GM21576 (cell line): Measurements from ENCODE around the gene BRK1.
"Not testable (repeated sequence)": the region's sequence is repeated elsewhere in the genome, so short reads cannot be mapped to it uniquely, and the experiment has no call there.

ENCODE experiments used
- ATAC-seq: cut with Tn5 transposase; IDR thresholded peaks from one replicate; pipeline ENCODE4 v1.9.1; 2021; ENCODE audit warnings: mild to moderate bottlenecking, moderate library complexity; ENCODE audit not compliant: unreplicated experiment

Gene BRK1

GRCh38 chr3:10115326-10116137 is at the start of gene BRK1:
Gene BRK1 (plus strand): TSS chr3:10115675. CDS start chr3:10115702, 27 bp downstream.
- peak; percentile 92 for ATAC-seq

- ATAC-seq = not testable (repeated sequence)
Observed at GRCh38 chr3:10070077-10070476, 45.4 kb upstream of the BRK1 start.

DNA sequence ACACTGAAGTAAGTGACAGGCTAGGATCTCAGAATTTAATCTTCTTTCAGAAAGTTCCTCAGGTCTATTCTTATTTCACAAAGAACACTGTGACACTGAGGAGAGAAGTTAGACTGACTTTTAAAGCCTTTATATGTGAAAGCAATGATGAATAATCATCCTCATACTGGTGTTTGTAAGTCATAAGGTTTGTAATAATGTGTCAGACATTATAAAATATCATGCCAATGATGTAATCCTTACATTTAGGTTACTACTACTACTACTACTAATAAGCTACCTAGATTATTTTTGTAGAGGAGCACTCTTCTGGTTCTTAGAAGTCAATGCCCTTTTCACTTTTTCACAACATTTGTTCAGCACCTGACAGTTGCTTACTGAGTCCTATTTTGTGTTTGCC is 40.8 kb upstream of the BRK1 start:
- ATAC-seq = no peak

DNA sequence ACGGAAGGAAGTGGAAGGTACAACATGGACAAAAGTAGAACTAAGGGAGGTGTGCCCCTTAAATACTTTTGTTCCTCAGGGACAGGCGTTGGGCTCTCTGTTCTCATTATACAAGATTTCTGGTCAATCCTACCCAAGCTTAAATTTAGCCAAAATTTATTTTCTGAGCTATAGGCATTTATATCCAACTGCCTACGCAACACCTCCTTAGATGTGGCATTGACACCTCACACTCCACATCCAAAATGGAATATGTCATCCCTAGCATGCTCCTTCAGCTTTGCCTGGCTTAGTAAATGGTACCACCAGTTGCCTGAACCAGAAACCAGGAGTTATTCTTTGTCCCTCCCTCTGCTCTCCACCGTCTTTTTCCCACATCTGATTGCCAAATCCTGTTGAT is 33.6 kb upstream of the BRK1 start:
- ATAC-seq = no peak

- ATAC-seq = no peak
Observed at GRCh38 chr3:10085738-10086137, 29.7 kb upstream of the BRK1 start.

DNA sequence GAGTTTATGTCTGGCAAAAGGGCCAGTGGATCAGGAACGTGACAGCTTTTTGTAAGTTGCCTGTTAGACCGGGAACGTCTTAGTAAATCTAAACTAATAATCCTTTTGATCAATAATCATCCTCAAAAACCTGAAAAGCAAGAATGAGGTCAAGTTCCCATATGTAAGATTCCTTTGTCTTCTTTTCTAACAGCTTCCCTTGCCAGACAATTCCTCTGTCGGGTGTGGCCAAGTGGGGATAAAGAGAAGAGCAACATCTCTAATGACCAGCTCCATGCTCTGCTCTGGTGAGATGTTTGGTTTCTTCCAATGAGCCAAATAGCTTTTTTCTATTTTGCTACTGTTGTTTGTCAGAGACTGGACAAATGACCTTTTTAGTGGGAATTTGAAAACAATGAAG is 27.2 kb upstream of the BRK1 start:
- ATAC-seq = no peak

- ATAC-seq = no peak
Observed at GRCh38 chr3:10090179-10090578, 25.3 kb upstream of the BRK1 start.

- not testable (repeated sequence) for ATAC-seq
Observed at GRCh38 chr3:10090774-10091173, 24.7 kb upstream of the BRK1 start.

- ATAC-seq = not testable (repeated sequence)
Observed at GRCh38 chr3:10091387-10091786, 24.1 kb upstream of the BRK1 start.

DNA sequence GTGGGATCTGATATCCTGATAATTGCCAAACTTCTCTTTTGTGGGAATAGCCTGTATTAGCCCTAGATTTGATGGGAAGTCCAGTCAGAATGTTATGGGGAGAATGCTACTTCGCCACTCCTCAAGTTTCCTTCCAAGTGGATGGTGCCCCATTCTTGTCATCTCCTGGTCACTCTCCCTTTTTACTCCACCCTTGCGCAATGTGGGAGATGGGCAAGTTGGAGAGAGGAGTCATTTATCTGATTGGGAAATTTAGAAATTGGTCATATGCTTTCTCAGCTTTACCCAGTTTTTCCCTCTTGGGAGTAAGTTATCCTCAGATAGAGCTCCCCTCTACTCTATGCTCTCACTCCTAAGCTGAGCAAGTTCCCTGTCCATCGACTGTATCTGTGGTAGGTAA is 21.8 kb upstream of the BRK1 start:
- no peak for ATAC-seq

GRCh38 chr3:10099041-10099440 is 16.4 kb upstream of the BRK1 start:
- ATAC-seq = no peak

GRCh38 chr3:10106919-10107318 is 8.6 kb upstream of the BRK1 start:
- ATAC-seq = no peak

DNA sequence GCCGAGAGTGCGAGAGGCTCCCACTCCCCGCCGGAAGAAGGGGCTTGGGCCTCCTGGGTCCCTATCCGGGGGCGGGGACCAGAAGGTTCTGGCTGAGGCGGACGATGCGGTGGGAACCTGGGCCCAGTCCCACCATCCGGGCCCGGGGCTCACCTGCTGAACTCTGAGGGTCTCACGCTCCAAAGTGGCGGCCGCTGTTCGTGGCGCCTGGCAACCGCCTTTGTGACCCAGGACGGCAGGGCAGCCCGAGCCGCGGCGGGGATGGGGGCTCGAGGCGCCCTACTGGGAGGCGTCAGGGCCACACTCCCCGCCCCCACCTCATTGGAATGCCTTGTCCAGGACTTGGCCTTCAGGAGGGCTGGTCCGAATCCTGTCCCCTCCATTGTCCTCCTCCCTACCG is 7.4 kb upstream of the BRK1 start, which contains the start of gene FANCD2OS:
Gene FANCD2OS, minus strand, starts transcription at position 165 of the 400 bp plus-strand sequence. CDS start 3,481 bp downstream, outside the sequence.
- no peak for ATAC-seq

GRCh38 chr3:10116138-10116460 is 624 bp downstream of the BRK1 start:
- ATAC-seq = peak; percentile 15

- no peak for ATAC-seq
Observed at GRCh38 chr3:10116928-10117327, 1.5 kb downstream of the BRK1 start.

DNA sequence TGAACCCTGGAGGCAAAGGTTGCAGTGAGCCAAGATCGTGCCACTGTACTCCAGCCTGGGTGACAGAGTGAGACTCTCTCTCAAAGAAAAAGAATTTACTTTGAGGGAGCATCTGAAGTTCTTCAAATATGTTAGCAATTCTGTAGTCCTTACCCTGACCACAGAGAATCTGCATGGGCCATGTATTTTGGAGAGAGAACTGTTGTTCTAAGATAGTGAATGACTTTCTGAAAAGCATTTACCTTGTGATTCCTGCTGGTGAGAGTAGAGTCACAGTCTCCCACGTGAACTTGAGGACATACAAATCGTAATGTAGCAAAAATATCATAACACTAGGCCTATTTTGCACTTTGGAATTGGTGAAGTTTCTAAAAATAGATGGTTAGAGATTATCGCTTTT is 3.9 kb downstream of the BRK1 start:
- ATAC-seq = no peak

- ATAC-seq = no peak
Observed at GRCh38 chr3:10121064-10121463, 5.6 kb downstream of the BRK1 start.

- no peak for ATAC-seq
Observed at GRCh38 chr3:10122724-10123123, 7.2 kb downstream of the BRK1 start.

GRCh38 chr3:10135872-10136271 is 20.4 kb downstream of the BRK1 start:
- not testable (repeated sequence) for ATAC-seq

GRCh38 chr3:10136426-10137005 is 21.0 kb downstream of the BRK1 start:
- ATAC-seq = no peak

DNA sequence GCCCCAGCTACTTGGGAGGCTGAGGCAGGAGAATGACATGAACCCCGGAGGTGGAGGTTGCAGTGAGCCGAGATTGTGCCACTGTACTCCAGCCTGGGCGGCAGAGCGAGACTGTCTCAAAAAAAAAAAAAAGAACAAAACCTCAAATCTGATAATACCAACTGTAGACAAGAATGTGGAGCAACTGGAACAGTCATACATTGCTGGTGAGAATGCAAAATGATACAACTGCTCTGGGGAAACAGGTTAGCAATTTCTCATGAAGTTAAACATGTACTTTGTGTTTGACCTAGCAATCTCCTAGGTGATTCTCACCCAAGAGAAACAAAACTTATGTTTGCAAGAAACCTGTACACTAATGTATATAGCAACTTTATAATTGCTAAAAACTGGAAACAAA is 21.7 kb downstream of the BRK1 start:
- no peak for ATAC-seq

GRCh38 chr3:10140996-10141546 is 25.6 kb downstream of the BRK1 start:
- ATAC-seq = no peak
